Tibial nerve (tissue), 4 donors: ENCODE measurements around the gene NCAM2. TPM values are rescaled to one million over a fixed set of nuclear protein-coding genes. Genes with fewer than 3 reads are reported as not detected.

ENCODE experiments used
- DNase-seq, 2 donors: peaks; one replicate each; pipeline ENCODE4 v3.0.0-alpha.2; 2019; ENCODE audit warnings: low spot score in 2 of 2
- H3K27ac ChIP-seq, 4 donors: fragments of 200-600 bp; sonication (generic) in 3 of 4; one replicate each; pipeline ENCODE4 v1.5.1; 2017 to 2019; ENCODE audit warnings: mild to moderate bottlenecking in 1 of 4
- H3K27me3 ChIP-seq, 2 donors: fragments of 200-600 bp; sonication (generic) in 1 of 2; one replicate each; pipeline versions ENCODE4 v1.5.1 to v1.6.0; 2017 to 2019
- H3K36me3 ChIP-seq, 3 donors: fragments of 200-600 bp; sonication (generic); one replicate each; pipeline ENCODE4 v1.5.1; 2018 to 2019
- H3K4me1 ChIP-seq, 4 donors: fragments of 200-600 bp; sonication (generic) in 3 of 4; one replicate each; pipeline ENCODE4 v1.5.1; 2017 to 2019
- H3K4me3 ChIP-seq, 4 donors: fragments of 200-600 bp; sonication (generic) in 3 of 4; one replicate each; pipeline ENCODE4 v1.5.1; 2017 to 2019; ENCODE audit warnings: mild to moderate bottlenecking in 1 of 4, moderate library complexity in 1 of 4
- H3K9me3 ChIP-seq, 4 donors: fragments of 200-600 bp; sonication (generic) in 3 of 4; one replicate each; pipeline ENCODE4 v1.5.1; 2017 to 2019
- EP300 ChIP-seq, 2 donors: sonication (generic); formaldehyde crosslinking; IDR thresholded peaks; one replicate each; pipeline ENCODE4 v1.6.1; 2017; ENCODE audit warnings: antibody characterized with exemption in 2 of 2, mild to moderate bottlenecking in 1 of 2
- POLR2A ChIP-seq, 2 donors: fragments of 450-650 bp; IDR thresholded peaks; one replicate each; pipeline ENCODE4 v1.6.1; 2017; ENCODE audit warnings: antibody characterized with exemption in 2 of 2, mild to moderate bottlenecking in 2 of 2, moderate library complexity in 2 of 2
- WGBS, 2 donors: methylation state at CpG; one replicate each; pipeline ENCODE4 v1.1.5; 2018; 5-methylcytosine and 5-hydroxymethylcytosine counted together
- total RNA-seq, 4 donors: library from RNA; depleted of rRNA; stranded (reverse); fragments of >200 nt; gene quantifications; one replicate each; pipeline ENCODE4 v1.1.0, GENCODE V29; 2016
- TF ChIP-seq, protein P1 (sequence below), 5 experiments: fragments of 200-600 bp in 3 of 5; fragments of 450-650 bp in 2 of 5; sonication (generic) in 3 of 5; IDR thresholded peaks; one replicate each; pipeline ENCODE4 v1.5.1; 2016 to 2019; ENCODE audit warnings: antibody characterized with exemption in 5 of 5, mild to moderate bottlenecking in 3 of 5, moderate library complexity in 2 of 5

The NCAM2 gene
- total RNA-seq, 4 donors from 2014 or later = 15.1 to 29.7 (median 23.9) TPM

DNA sequence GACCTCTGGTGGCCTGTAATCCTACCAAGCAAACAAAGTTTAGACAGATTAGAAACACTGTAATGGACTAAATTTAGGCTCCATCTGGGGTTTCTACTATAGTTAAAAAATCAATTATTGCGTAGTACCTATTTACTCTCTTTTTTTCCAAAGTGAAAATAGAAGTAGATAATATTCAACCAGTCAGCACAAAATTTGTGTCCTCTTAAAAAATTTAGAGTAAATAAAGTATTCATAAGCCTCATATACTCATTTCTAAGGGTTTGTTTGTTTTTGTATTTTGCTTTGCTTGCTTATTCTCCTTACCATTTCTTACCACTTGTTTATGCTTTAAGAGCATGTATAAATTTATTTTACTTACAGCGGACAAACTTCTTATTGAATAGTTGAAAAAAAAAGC, 54.5 kb downstream of the NCAM2 start:
- no peaks in the 10 kb centered on the region for H3K9me3 ChIP-seq
- H3K4me1 ChIP-seq = no peaks in the 10 kb centered on the region
- DNase-seq = no peak
- 89 to 93% methylated on average over 2 of the region's 2 CpGs for WGBS, 2 donors
- H3K27me3 ChIP-seq = no peaks in the 10 kb centered on the region
- TF ChIP-seq, protein P1, sequence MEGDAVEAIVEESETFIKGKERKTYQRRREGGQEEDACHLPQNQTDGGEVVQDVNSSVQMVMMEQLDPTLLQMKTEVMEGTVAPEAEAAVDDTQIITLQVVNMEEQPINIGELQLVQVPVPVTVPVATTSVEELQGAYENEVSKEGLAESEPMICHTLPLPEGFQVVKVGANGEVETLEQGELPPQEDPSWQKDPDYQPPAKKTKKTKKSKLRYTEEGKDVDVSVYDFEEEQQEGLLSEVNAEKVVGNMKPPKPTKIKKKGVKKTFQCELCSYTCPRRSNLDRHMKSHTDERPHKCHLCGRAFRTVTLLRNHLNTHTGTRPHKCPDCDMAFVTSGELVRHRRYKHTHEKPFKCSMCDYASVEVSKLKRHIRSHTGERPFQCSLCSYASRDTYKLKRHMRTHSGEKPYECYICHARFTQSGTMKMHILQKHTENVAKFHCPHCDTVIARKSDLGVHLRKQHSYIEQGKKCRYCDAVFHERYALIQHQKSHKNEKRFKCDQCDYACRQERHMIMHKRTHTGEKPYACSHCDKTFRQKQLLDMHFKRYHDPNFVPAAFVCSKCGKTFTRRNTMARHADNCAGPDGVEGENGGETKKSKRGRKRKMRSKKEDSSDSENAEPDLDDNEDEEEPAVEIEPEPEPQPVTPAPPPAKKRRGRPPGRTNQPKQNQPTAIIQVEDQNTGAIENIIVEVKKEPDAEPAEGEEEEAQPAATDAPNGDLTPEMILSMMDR (IDR thresholded peaks at IDR 0.05) = no peak
- TF ChIP-seq EP300 (IDR thresholded peaks at IDR 0.05) (no peak), POLR2A (IDR thresholded peaks at IDR 0.05) (no peak)
- no peak overlapping the region for H3K27ac ChIP-seq
- no peak overlapping the region for H3K4me3 ChIP-seq
- H3K36me3 ChIP-seq = no peaks in the 10 kb centered on the region

DNA sequence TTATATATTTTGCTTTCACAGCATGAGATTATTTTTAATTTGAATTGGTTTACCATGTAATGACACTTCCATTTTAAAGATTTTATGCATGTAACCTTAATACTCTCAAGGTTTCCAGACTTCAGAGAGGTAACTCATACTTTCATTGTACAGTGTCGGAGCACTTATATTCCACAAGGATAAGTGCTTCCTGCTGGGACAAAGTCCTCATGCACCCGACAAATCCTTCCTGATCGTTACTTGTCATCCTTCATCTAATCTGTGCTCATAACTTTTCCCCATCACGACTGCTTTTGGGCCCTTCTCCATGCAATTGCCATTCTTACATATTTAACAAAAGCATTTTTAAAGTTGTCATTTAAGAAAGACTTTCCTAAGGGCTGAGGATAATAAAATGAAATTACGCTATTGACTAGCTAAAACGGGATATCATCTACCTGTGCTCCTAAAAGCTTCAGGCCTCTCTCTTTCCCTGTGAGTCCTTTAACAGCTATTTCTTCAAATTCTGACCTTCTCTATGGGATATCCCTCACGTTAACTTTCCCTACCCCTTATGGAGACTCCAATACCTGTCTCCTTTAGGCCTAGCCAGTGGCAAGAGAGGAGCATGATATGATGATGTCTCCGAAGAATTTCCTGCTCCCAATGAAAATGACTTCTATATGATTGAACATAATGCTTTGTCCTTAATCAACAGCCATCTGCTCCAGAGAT, 59.3 kb downstream of the NCAM2 start:
- no peak overlapping the region for H3K27ac ChIP-seq
- H3K4me3 ChIP-seq = no peak overlapping the region
- DNase-seq = no peak
- no peaks in the 10 kb centered on the region for H3K36me3 ChIP-seq
- H3K4me1 ChIP-seq = no peaks in the 10 kb centered on the region
- H3K27me3 ChIP-seq = no peaks in the 10 kb centered on the region
- WGBS, 2 donors = 80 to 82% methylated on average over 8 of the region's 8 CpGs
- TF ChIP-seq POLR2A (IDR thresholded peaks at IDR 0.05) = no peak
- TF ChIP-seq EP300 (IDR thresholded peaks at IDR 0.05) = no peak
- TF ChIP-seq, protein P1 (IDR thresholded peaks at IDR 0.05) = no peak
- no peaks in the 10 kb centered on the region for H3K9me3 ChIP-seq

DNA sequence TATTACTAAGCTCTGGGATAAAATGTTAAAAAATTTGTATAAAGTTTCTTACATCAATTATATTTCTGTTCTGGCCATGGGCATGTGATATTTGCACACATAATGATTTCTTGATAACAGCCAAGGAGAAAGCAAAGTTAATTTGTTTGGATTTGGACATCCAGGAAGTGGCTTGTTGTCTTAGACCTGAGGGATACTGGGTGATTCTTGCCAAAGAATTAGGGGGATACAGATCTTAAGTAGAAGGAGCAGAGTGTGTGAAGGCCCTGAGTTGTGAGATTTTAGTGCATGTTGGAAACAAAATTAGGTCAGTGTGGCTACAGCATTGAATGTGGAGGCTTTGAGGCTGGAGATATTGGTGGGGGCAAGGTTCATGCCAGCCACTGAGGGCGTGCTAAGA, 65.6 kb downstream of the NCAM2 start:
- DNase-seq = no peak
- WGBS, 2 donors = 22 to 65% methylated on average over 1 of the region's 1 CpG
- Histone ChIP-seq H3K27me3 (no peaks in the 10 kb centered on the region), H3K9me3 (no peaks in the 10 kb centered on the region), H3K27ac (no peak overlapping the region), H3K4me1 (no peaks in the 10 kb centered on the region), H3K4me3 (no peak overlapping the region), H3K36me3 (no peaks in the 10 kb centered on the region)
- no peak for TF ChIP-seq POLR2A (IDR thresholded peaks at IDR 0.05)

DNA sequence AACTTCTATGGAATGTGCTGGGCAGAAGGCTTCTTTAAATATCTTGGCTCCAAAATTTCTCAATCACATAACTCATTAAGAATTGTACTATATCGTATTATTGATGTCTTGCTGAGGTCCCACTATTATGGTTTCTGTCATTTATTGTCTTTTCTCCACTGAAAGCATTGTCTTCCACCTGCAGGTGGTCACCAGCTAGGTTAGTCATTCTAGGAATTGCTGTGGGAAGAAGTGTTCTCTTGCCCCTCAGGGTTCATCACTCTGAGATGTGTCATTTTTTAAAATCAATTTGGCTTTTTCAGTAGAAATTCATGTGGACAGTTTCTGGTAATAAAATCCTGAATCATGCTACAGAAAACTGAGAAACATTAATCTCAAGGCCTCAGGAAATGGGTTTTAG, 66.1 kb downstream of the NCAM2 start:
- no peaks in the 10 kb centered on the region for H3K9me3 ChIP-seq
- no peaks in the 10 kb centered on the region for H3K36me3 ChIP-seq
- DNase-seq = no peak
- H3K27ac ChIP-seq = no peak overlapping the region
- TF ChIP-seq EP300 (IDR thresholded peaks at IDR 0.05) (no peak), POLR2A (IDR thresholded peaks at IDR 0.05) (no peak)
- TF ChIP-seq, protein P1 (IDR thresholded peaks at IDR 0.05) = no peak
- H3K4me1 ChIP-seq = no peaks in the 10 kb centered on the region
- 39 to 57% methylated on average over 1 of the region's 1 CpG for WGBS, 2 donors
- H3K4me3 ChIP-seq = no peak overlapping the region
- H3K27me3 ChIP-seq = no peaks in the 10 kb centered on the region

DNA sequence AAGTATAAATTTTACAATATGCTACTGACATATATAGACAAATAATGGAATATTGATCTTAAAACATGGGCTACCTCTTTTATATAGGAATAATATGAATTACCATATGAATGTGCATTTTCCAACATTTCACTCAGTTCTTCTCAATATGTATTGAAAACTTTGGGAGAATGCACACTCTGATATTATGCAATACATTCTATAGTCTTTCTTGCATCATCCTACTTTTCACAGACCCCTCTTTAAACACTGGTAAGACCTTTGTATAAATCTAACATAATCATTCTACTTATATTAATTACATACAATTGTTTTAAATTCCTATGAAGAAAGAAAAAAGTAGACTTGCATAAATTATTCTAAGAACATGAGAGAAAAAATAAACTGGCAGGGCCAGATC, 69.2 kb downstream of the NCAM2 start:
- Histone ChIP-seq H3K9me3 (no peaks in the 10 kb centered on the region), H3K4me1 (no peaks in the 10 kb centered on the region), H3K27me3 (no peaks in the 10 kb centered on the region), H3K36me3 (no peaks in the 10 kb centered on the region), H3K4me3 (no peak overlapping the region), H3K27ac (no peak overlapping the region)
- no peak for DNase-seq
- TF ChIP-seq POLR2A (IDR thresholded peaks at IDR 0.05) (no peak), EP300 (IDR thresholded peaks at IDR 0.05) (no peak)
- TF ChIP-seq, protein P1 (IDR thresholded peaks at IDR 0.05) = no peak

DNA sequence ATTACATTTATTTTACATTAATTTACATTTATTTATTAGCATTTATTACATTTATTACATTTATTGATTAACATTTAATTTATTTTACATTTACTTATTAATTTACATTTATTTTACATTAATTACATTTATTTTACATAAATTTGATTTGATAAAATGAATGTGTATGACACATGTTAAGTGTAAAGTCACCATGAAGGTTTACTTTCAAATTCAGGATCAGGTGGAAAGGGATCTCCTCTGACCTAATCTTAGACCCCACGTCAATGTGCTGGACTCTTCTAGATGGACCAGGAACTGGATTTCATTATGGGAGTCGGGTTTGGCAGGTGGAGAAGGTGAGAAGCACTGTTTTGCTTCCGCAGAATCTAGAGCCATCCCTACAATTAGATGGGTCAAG, 76.1 kb downstream of the NCAM2 start:
- Histone ChIP-seq H3K4me1 (no peaks in the 10 kb centered on the region), H3K27me3 (no peaks in the 10 kb centered on the region), H3K36me3 (no peaks in the 10 kb centered on the region), H3K27ac (no peak overlapping the region), H3K4me3 (no peak overlapping the region), H3K9me3 (no peaks in the 10 kb centered on the region)
- 84 to 92% methylated on average over 3 of the region's 3 CpGs for WGBS, 2 donors
- DNase-seq = no peak
- TF ChIP-seq POLR2A (IDR thresholded peaks at IDR 0.05) (no peak), EP300 (IDR thresholded peaks at IDR 0.05) (no peak)
- TF ChIP-seq, protein P1 (IDR thresholded peaks at IDR 0.05) = no peak
